ENCODE data around the gene ASF1A.

ASF1A gene

GRCh38 chr6:118889163-118889562, 4.8 kb upstream of the ASF1A start:
- no peaks in the 10 kb centered on the region for H3K27me3 Mint-ChIP-seq
- DNase-seq (ENCODE audit: low spot score in 2 of 2) (no peak), ATAC-seq (replicated peaks; ENCODE audit: extremely low read depth, poor library complexity, severe bottlenecking) (no peak)
- H3K36me3 Mint-ChIP-seq (ENCODE audit: insufficient read depth) = peaks cover 16% of the 10 kb centered on the region
- H3K4me1 Mint-ChIP-seq = peaks cover 85% of the 10 kb centered on the region
- H3K9me3 Mint-ChIP-seq = no peaks in the 10 kb centered on the region
- H3K27ac Mint-ChIP-seq (ENCODE audit: low read depth) = peak overlapping the region; percentile 90
- H3K4me3 Mint-ChIP-seq = no peak overlapping the region

GRCh38 chr6:118890997-118891790, 2.8 kb upstream of the ASF1A start:
- ATAC-seq (replicated peaks; ENCODE audit: extremely low read depth, poor library complexity, severe bottlenecking) (no peak), DNase-seq (ENCODE audit: low spot score in 2 of 2) (no peak)
- H3K4me1 Mint-ChIP-seq = peaks cover 76% of the 10 kb centered on the region
- peak overlapping the region; percentile 91 for H3K4me3 Mint-ChIP-seq
- peak overlapping the region; percentile 97 for H3K27ac Mint-ChIP-seq (ENCODE audit: low read depth)
- no peaks in the 10 kb centered on the region for H3K27me3 Mint-ChIP-seq
- no peaks in the 10 kb centered on the region for H3K9me3 Mint-ChIP-seq
- H3K36me3 Mint-ChIP-seq (ENCODE audit: insufficient read depth) = peaks cover 20% of the 10 kb centered on the region

GRCh38 chr6:118892355-118892991, 1.5 kb upstream of the ASF1A start:
- H3K4me3 Mint-ChIP-seq = peak overlapping the region; percentile 91
- peaks cover 20% of the 10 kb centered on the region for H3K36me3 Mint-ChIP-seq (ENCODE audit: insufficient read depth)
- DNase-seq (ENCODE audit: low spot score in 2 of 2) (no peak), ATAC-seq (replicated peaks; ENCODE audit: extremely low read depth, poor library complexity, severe bottlenecking) (no peak)
- no peaks in the 10 kb centered on the region for H3K9me3 Mint-ChIP-seq
- H3K4me1 Mint-ChIP-seq = peaks cover 68% of the 10 kb centered on the region
- no peaks in the 10 kb centered on the region for H3K27me3 Mint-ChIP-seq
- peak overlapping the region; percentile 97 for H3K27ac Mint-ChIP-seq (ENCODE audit: low read depth)

GRCh38 chr6:118893064-118893806, 717 bp upstream of the ASF1A start:
- peak in 1 of 2 donors; percentile 12 for DNase-seq (ENCODE audit: low spot score in 2 of 2)
- H3K4me1 Mint-ChIP-seq = peaks cover 69% of the 10 kb centered on the region
- H3K27me3 Mint-ChIP-seq = no peaks in the 10 kb centered on the region
- peak; percentile 57 for ATAC-seq (replicated peaks; ENCODE audit: extremely low read depth, poor library complexity, severe bottlenecking)
- peak overlapping the region; percentile 91 for H3K4me3 Mint-ChIP-seq
- H3K36me3 Mint-ChIP-seq (ENCODE audit: insufficient read depth) = peaks cover 20% of the 10 kb centered on the region
- peak overlapping the region; percentile 97 for H3K27ac Mint-ChIP-seq (ENCODE audit: low read depth)
- H3K9me3 Mint-ChIP-seq = no peaks in the 10 kb centered on the region

GRCh38 chr6:118894425-118895260, 691 bp downstream of the ASF1A start:
- H3K4me1 Mint-ChIP-seq = peaks cover 68% of the 10 kb centered on the region
- H3K36me3 Mint-ChIP-seq (ENCODE audit: insufficient read depth) = peaks cover 24% of the 10 kb centered on the region
- ATAC-seq (replicated peaks; ENCODE audit: extremely low read depth, poor library complexity, severe bottlenecking) (peak; percentile 40), DNase-seq (ENCODE audit: low spot score in 2 of 2) (peak; percentile 55 to 60)
- H3K27ac Mint-ChIP-seq (ENCODE audit: low read depth) = peak overlapping the region; percentile 97
- no peaks in the 10 kb centered on the region for H3K9me3 Mint-ChIP-seq
- H3K27me3 Mint-ChIP-seq = no peaks in the 10 kb centered on the region
- H3K4me3 Mint-ChIP-seq = peak overlapping the region; percentile 91

GRCh38 chr6:118895261-118895560, 1.3 kb downstream of the ASF1A start:
- peaks cover 68% of the 10 kb centered on the region for H3K4me1 Mint-ChIP-seq
- peak overlapping the region; percentile 91 for H3K4me3 Mint-ChIP-seq

GRCh38 chr6:118895859-118896258, 1.9 kb downstream of the ASF1A start:
- no peak for DNase-seq (ENCODE audit: low spot score in 2 of 2)
- peaks cover 27% of the 10 kb centered on the region for H3K36me3 Mint-ChIP-seq (ENCODE audit: insufficient read depth)
- peak overlapping the region; percentile 76 for H3K27ac Mint-ChIP-seq (ENCODE audit: low read depth)
- H3K4me1 Mint-ChIP-seq = peaks cover 70% of the 10 kb centered on the region
- ATAC-seq (replicated peaks; ENCODE audit: extremely low read depth, poor library complexity, severe bottlenecking) = no peak
- peak overlapping the region; percentile 91 for H3K4me3 Mint-ChIP-seq
- no peaks in the 10 kb centered on the region for H3K27me3 Mint-ChIP-seq
- no peaks in the 10 kb centered on the region for H3K9me3 Mint-ChIP-seq

More at GRCh38 chr6:118895261-118895560, 1.3 kb downstream of the ASF1A start:
- H3K9me3 Mint-ChIP-seq = no peaks in the 10 kb centered on the region
- H3K36me3 Mint-ChIP-seq (ENCODE audit: insufficient read depth) = peaks cover 25% of the 10 kb centered on the region
- no peak for ATAC-seq (replicated peaks; ENCODE audit: extremely low read depth, poor library complexity, severe bottlenecking)
- DNase-seq (ENCODE audit: low spot score in 2 of 2) = no peak
- no peaks in the 10 kb centered on the region for H3K27me3 Mint-ChIP-seq
- H3K27ac Mint-ChIP-seq (ENCODE audit: low read depth) = no peak overlapping the region

- no peak for ATAC-seq (replicated peaks; ENCODE audit: extremely low read depth, poor library complexity, severe bottlenecking)
- Mint-ChIP-seq H3K4me1 (peaks cover 69% of the 10 kb centered on the region), H3K9me3 (no peaks in the 10 kb centered on the region), H3K36me3 (ENCODE audit: insufficient read depth) (peaks cover 30% of the 10 kb centered on the region), H3K4me3 (peak overlapping the region; percentile 91), H3K27ac (ENCODE audit: low read depth) (peak overlapping the region; percentile 76), H3K27me3 (no peaks in the 10 kb centered on the region)
- DNase-seq (ENCODE audit: low spot score in 2 of 2) = no peak
Measured at GRCh38 chr6:118896339-118897136, 2.6 kb downstream of the ASF1A start.

GRCh38 chr6:118897386-118897785, 3.4 kb downstream of the ASF1A start:
- no peak overlapping the region for H3K4me3 Mint-ChIP-seq
- no peak for ATAC-seq (replicated peaks; ENCODE audit: extremely low read depth, poor library complexity, severe bottlenecking)
- H3K9me3 Mint-ChIP-seq = no peaks in the 10 kb centered on the region
- peaks cover 33% of the 10 kb centered on the region for H3K36me3 Mint-ChIP-seq (ENCODE audit: insufficient read depth)
- no peak for DNase-seq (ENCODE audit: low spot score in 2 of 2)
- no peaks in the 10 kb centered on the region for H3K27me3 Mint-ChIP-seq
- peaks cover 66% of the 10 kb centered on the region for H3K4me1 Mint-ChIP-seq
- no peak overlapping the region for H3K27ac Mint-ChIP-seq (ENCODE audit: low read depth)

GRCh38 chr6:118899948-118900347, 6.0 kb downstream of the ASF1A start:
- H3K9me3 Mint-ChIP-seq = no peaks in the 10 kb centered on the region
- no peak overlapping the region for H3K27ac Mint-ChIP-seq (ENCODE audit: low read depth)
- H3K36me3 Mint-ChIP-seq (ENCODE audit: insufficient read depth) = peaks cover 30% of the 10 kb centered on the region
- no peaks in the 10 kb centered on the region for H3K27me3 Mint-ChIP-seq
- peak overlapping the region; percentile 29 for H3K4me3 Mint-ChIP-seq
- no peak for DNase-seq (ENCODE audit: low spot score in 2 of 2)
- peaks cover 71% of the 10 kb centered on the region for H3K4me1 Mint-ChIP-seq
- no peak for ATAC-seq (replicated peaks; ENCODE audit: extremely low read depth, poor library complexity, severe bottlenecking)

GRCh38 chr6:118902726-118903125, 8.8 kb downstream of the ASF1A start:
- Mint-ChIP-seq H3K36me3 (ENCODE audit: insufficient read depth) (peaks cover 42% of the 10 kb centered on the region), H3K27me3 (no peaks in the 10 kb centered on the region), H3K4me3 (no peak overlapping the region), H3K4me1 (peaks cover 75% of the 10 kb centered on the region), H3K27ac (ENCODE audit: low read depth) (peak overlapping the region; percentile 71), H3K9me3 (no peaks in the 10 kb centered on the region)
- ATAC-seq (replicated peaks; ENCODE audit: extremely low read depth, poor library complexity, severe bottlenecking) (no peak), DNase-seq (ENCODE audit: low spot score in 2 of 2) (no peak)
